ENCODE results near the gene ICA1L. TPM values are rescaled to one million over a fixed set of nuclear protein-coding genes. Genes with fewer than 3 reads are reported as not detected.

The ICA1L gene
- total and polyA plus RNA-seq, 2 of the 8 experiments (the other 6 are each of a cell fraction or from before 2014, with no cell fraction given) = 1.1 to 3.4 TPM

- TF ChIP-seq TAF1 (IDR thresholded peaks at IDR 0.05; ENCODE audit: low read depth, low read length) = no peak
- no peak for TF ChIP-seq SRF (IDR thresholded peaks at IDR 0.05; ENCODE audit: low read depth, low read length)
- TF ChIP-seq HDAC6 (IDR thresholded peaks at IDR 0.05; ENCODE audit: low read depth, low read length) = no peak
- no peak for TF ChIP-seq POLR2AphosphoS5 (IDR thresholded peaks at IDR 0.05; ENCODE audit: low read depth, low read length)
- TF ChIP-seq BACH1 (IDR thresholded peaks at IDR 0.05; ENCODE audit: low read length) = no peak
- TF ChIP-seq E2F6 (IDR thresholded peaks at IDR 0.05) = no peak
- TF ChIP-seq KDM1A (IDR thresholded peaks at IDR 0.05; ENCODE audit: borderline replicate concordance, low read length) = no peak
- no peak for TF ChIP-seq POU5F1 (IDR thresholded peaks at IDR 0.05; ENCODE audit: low read depth, low read length)
- POLR2A ChIA-PET (ENCODE audit: partially characterized antibody) = no interaction called here
- no peak overlapping the region for H4K91ac ChIP-seq (replicated peaks; ENCODE audit: insufficient read length, low read length)
- no peak overlapping the region for H3K27ac ChIP-seq (ENCODE audit: low read depth, low read length)
- no peak overlapping the region for H3K18ac ChIP-seq (ENCODE audit: extremely low read depth, low read length)
- no peaks in the 10 kb centered on the region for H3K27me3 ChIP-seq (replicated peaks in 1 of 4; ENCODE audit: control insufficient read depth in 3 of 4, extremely low read depth in 1 of 4, insufficient read depth in 3 of 4, low read length in 3 of 4)
- FAIRE-seq (no peak), DNase-seq (ENCODE audit: low read depth in 1 of 2, low spot score in 2 of 2) (no peak)
- no peaks in the 10 kb centered on the region for H3K23me2 ChIP-seq (ENCODE audit: low read depth, low read length)
- no peak overlapping the region for H2BK5ac ChIP-seq (ENCODE audit: low read depth, low read length)
- H3K4me2 ChIP-seq (ENCODE audit: insufficient read depth in 1 of 2, low read depth in 2 of 2, low read length in 2 of 2) = no peak overlapping the region
- no peak overlapping the region for H3K23ac ChIP-seq (ENCODE audit: insufficient read length)
- no peak overlapping the region for H2BK20ac ChIP-seq (ENCODE audit: low read length)
- H3K79me1 ChIP-seq (ENCODE audit: low read depth, low read length) = no peaks in the 10 kb centered on the region
- no peak overlapping the region for H4K8ac ChIP-seq (ENCODE audit: extremely low read depth, insufficient read depth, low read length)
- H3K9ac ChIP-seq (replicated peaks in 1 of 4; ENCODE audit: extremely low read depth in 1 of 4, low read depth in 3 of 4, low read length in 3 of 4) = no peak overlapping the region
- peaks cover 0 to 10% of the 10 kb centered on the region in 2 experiments; a peak in 2 of 4 replicates for H3K79me2 ChIP-seq (ENCODE audit: control insufficient read depth in 1 of 2, insufficient read depth in 2 of 2, low read length in 2 of 2)
- no peak overlapping the region for H3K4ac ChIP-seq (replicated peaks; ENCODE audit: insufficient read length, low read depth, low read length)
- H4K5ac ChIP-seq (ENCODE audit: insufficient read length, low read depth, low read length) = no peak overlapping the region
- H3K36me3 ChIP-seq (ENCODE audit: control insufficient read depth in 2 of 4, insufficient read depth in 4 of 4, low read length in 3 of 4) = no peaks in the 10 kb centered on the region; a peak in 1 of 8 replicates
- 95% methylated on average over 1 of the region's 5 CpGs; no CpG with 5 or more reads in 1 of the 2 experiments for WGBS, 2 experiments (ENCODE audit: extremely low coverage in 1 of 2, insufficient coverage in 1 of 2, insufficient read length in 1 of 2, insufficient replicate concordance in 2 of 2, low coverage in 1 of 2, low lambda C conversion rate in 2 of 2, missing lambda C conversion rate in 1 of 2)
- H3K4me3 ChIP-seq (ENCODE audit: extremely low read depth in 1 of 4, insufficient read depth in 2 of 4, low read depth in 3 of 4, low read length in 4 of 4) = no peak overlapping the region
- H2BK12ac ChIP-seq (ENCODE audit: low read depth, low read length) = no peak overlapping the region
- H2AFZ ChIP-seq (ENCODE audit: low read length) = no peak overlapping the region
- H2BK120ac ChIP-seq (replicated peaks; ENCODE audit: low read depth, low read length) = no peak overlapping the region
- no peak overlapping the region for H3K14ac ChIP-seq (ENCODE audit: insufficient read length)
- no peaks in the 10 kb centered on the region for H4K20me1 ChIP-seq (replicated peaks in 1 of 2; ENCODE audit: control insufficient read depth in 1 of 2, insufficient read depth in 2 of 2, low read length in 2 of 2)
- H2AK5ac ChIP-seq (ENCODE audit: low read depth, low read length) = no peak overlapping the region
- no peaks in the 10 kb centered on the region for H3K9me3 ChIP-seq (ENCODE audit: insufficient read depth in 2 of 2, low read depth in 1 of 2, low read length in 1 of 2)
- H3K56ac ChIP-seq (replicated peaks; ENCODE audit: insufficient read length, low read depth, low read length) = no peak overlapping the region
- CTCF ChIA-PET (ENCODE audit: partially characterized antibody) = interaction anchor here (0.6 kb wide), 1 partner anchor 948 kb away, joined by 3 read pairs; no protein-coding TSS in a partner anchor
- H3K4me1 ChIP-seq (replicated peaks in 1 of 4; ENCODE audit: control insufficient read depth in 3 of 4, insufficient read depth in 4 of 4, low read length in 3 of 4) = no peaks in the 10 kb centered on the region
- no peak overlapping the region for H2BK15ac ChIP-seq (ENCODE audit: low read length)
Measured at GRCh38 chr2:202723746-202724145, 147.8 kb downstream of the ICA1L start.
